Measurements from ENCODE around the gene GSTM4. TPM values are rescaled to one million over a fixed set of nuclear protein-coding genes. Genes with fewer than 3 reads are reported as not detected.
A peak's percentile ranks its signal among the peaks of the same experiment; 100 is the strongest.

Gene GSTM4
- total RNA-seq, 1 donor = 13.8 TPM

DNA sequence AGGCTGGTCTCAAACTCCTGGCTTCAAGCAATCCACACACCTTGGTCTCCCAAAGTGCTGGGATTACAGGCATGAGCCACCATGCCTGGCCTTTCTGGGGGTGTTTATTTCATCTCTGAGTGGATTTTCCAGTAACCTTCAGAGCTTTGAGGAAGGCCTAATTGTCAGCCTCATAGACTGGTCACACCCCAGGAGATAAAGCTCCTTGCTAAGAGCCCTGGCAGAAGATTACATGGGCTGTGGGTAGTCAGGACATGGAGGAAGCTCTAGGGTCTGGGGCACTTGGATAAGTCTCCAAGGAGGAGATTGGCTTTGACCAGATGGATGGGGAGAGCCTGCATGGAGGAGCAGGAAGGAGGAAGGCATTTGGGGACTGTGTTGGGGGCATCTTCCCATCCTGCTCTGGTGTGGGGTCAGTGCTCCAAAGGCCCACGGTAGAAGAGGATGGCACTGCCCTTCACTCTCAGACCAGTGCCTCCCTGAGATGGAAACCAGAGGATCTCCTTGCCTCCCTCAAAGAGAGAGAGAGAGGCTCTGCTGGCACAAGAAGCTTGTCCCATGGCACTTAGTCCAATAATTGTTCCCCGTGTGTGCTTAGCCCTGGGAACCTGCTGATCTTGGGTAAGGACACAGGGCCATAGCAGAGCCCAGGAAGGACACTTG lies 14.7 kb upstream of the GSTM4 start:
- TF ChIP-seq, protein P1, sequence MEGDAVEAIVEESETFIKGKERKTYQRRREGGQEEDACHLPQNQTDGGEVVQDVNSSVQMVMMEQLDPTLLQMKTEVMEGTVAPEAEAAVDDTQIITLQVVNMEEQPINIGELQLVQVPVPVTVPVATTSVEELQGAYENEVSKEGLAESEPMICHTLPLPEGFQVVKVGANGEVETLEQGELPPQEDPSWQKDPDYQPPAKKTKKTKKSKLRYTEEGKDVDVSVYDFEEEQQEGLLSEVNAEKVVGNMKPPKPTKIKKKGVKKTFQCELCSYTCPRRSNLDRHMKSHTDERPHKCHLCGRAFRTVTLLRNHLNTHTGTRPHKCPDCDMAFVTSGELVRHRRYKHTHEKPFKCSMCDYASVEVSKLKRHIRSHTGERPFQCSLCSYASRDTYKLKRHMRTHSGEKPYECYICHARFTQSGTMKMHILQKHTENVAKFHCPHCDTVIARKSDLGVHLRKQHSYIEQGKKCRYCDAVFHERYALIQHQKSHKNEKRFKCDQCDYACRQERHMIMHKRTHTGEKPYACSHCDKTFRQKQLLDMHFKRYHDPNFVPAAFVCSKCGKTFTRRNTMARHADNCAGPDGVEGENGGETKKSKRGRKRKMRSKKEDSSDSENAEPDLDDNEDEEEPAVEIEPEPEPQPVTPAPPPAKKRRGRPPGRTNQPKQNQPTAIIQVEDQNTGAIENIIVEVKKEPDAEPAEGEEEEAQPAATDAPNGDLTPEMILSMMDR (IDR thresholded peaks at IDR 0.05; ENCODE audit: extremely low read depth, low read depth, low read length) = no peak
- Histone ChIP-seq H3K9me3 (ENCODE audit: low read depth, low read length) (no peaks in the 10 kb centered on the region), H3K27me3 (ENCODE audit: insufficient read depth, low read length) (no peaks in the 10 kb centered on the region), H3K27ac (ENCODE audit: low read depth, low read length) (no peak overlapping the region), H4K20me1 (ENCODE audit: insufficient read depth, low read length) (no peaks in the 10 kb centered on the region), H2AFZ (ENCODE audit: low read length) (no peak overlapping the region), H3K4me3 (ENCODE audit: insufficient read depth, low read length) (no peak overlapping the region), H3K4me1 (ENCODE audit: insufficient read depth, low read length) (peaks cover 11% of the 10 kb centered on the region), H3K36me3 (ENCODE audit: insufficient read depth, low read length) (no peaks in the 10 kb centered on the region), H3K79me2 (ENCODE audit: insufficient read depth, low read length) (no peaks in the 10 kb centered on the region), H3K4me2 (ENCODE audit: insufficient read depth, low read length) (no peak overlapping the region)
- no peak for DNase-seq (ENCODE audit: insufficient read length, low spot score, missing footprints)

DNA sequence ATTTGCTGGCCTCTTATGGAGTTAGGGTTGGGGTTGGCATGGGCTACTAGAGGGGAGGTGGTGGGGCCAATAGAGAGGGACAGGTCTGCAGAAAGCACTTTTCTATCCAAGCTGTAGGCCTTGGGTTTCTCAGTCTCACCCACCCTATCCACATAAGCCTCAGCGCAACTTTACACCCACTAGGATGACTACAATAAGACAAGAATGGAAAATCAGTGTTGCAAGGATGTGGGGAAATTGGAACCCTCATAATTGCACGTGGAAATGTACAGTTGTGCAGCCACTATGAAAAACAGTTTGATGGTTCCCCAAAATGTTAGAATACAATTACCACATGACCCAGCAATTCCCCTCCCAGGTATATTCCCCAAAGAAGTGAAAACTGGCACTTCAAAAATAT lies 14.0 kb upstream of the GSTM4 start:
- H4K20me1 ChIP-seq (ENCODE audit: insufficient read depth, low read length) = no peaks in the 10 kb centered on the region
- no peak overlapping the region for H3K27ac ChIP-seq (ENCODE audit: low read depth, low read length)
- no peaks in the 10 kb centered on the region for H3K9me3 ChIP-seq (ENCODE audit: low read depth, low read length)
- H3K4me2 ChIP-seq (ENCODE audit: insufficient read depth, low read length) = no peak overlapping the region
- no peak for DNase-seq (ENCODE audit: insufficient read length, low spot score, missing footprints)
- TF ChIP-seq, protein P1 (IDR thresholded peaks at IDR 0.05; ENCODE audit: extremely low read depth, low read depth, low read length) = no peak
- no peaks in the 10 kb centered on the region for H3K79me2 ChIP-seq (ENCODE audit: insufficient read depth, low read length)
- H2AFZ ChIP-seq (ENCODE audit: low read length) = no peak overlapping the region
- no peak overlapping the region for H3K4me3 ChIP-seq (ENCODE audit: insufficient read depth, low read length)
- H3K4me1 ChIP-seq (ENCODE audit: insufficient read depth, low read length) = peaks cover 4% of the 10 kb centered on the region
- H3K36me3 ChIP-seq (ENCODE audit: insufficient read depth, low read length) = no peaks in the 10 kb centered on the region
- H3K27me3 ChIP-seq (ENCODE audit: insufficient read depth, low read length) = no peaks in the 10 kb centered on the region

DNA sequence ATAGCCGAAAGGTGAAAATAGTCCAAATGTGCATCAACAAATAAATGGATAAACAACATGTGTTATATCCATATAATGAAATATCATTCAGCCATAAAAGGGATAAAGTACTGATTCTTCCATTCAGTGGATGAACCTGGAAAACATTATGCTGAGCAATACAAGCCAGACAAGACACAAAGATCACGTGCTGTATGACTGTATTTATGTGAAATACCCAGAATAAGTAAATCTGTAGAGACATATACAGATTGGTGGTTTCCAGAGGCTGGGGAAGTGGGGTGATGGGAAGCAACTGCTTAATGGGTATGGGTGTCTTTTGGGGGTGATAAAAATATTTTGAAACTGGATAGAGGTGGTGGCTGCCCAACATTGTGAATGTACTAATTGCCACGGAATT lies 13.3 kb upstream of the GSTM4 start:
- no peaks in the 10 kb centered on the region for H4K20me1 ChIP-seq (ENCODE audit: insufficient read depth, low read length)
- no peaks in the 10 kb centered on the region for H3K36me3 ChIP-seq (ENCODE audit: insufficient read depth, low read length)
- H3K9me3 ChIP-seq (ENCODE audit: low read depth, low read length) = no peaks in the 10 kb centered on the region
- no peaks in the 10 kb centered on the region for H3K79me2 ChIP-seq (ENCODE audit: insufficient read depth, low read length)
- H3K4me3 ChIP-seq (ENCODE audit: insufficient read depth, low read length) = no peak overlapping the region
- H3K27ac ChIP-seq (ENCODE audit: low read depth, low read length) = no peak overlapping the region
- no peaks in the 10 kb centered on the region for H3K27me3 ChIP-seq (ENCODE audit: insufficient read depth, low read length)
- H3K4me1 ChIP-seq (ENCODE audit: insufficient read depth, low read length) = peaks cover 4% of the 10 kb centered on the region
- no peak overlapping the region for H2AFZ ChIP-seq (ENCODE audit: low read length)
- DNase-seq (ENCODE audit: insufficient read length, low spot score, missing footprints) = no peak
- H3K4me2 ChIP-seq (ENCODE audit: insufficient read depth, low read length) = no peak overlapping the region
- TF ChIP-seq, protein P1 (IDR thresholded peaks at IDR 0.05; ENCODE audit: extremely low read depth, low read depth, low read length) = no peak

DNA sequence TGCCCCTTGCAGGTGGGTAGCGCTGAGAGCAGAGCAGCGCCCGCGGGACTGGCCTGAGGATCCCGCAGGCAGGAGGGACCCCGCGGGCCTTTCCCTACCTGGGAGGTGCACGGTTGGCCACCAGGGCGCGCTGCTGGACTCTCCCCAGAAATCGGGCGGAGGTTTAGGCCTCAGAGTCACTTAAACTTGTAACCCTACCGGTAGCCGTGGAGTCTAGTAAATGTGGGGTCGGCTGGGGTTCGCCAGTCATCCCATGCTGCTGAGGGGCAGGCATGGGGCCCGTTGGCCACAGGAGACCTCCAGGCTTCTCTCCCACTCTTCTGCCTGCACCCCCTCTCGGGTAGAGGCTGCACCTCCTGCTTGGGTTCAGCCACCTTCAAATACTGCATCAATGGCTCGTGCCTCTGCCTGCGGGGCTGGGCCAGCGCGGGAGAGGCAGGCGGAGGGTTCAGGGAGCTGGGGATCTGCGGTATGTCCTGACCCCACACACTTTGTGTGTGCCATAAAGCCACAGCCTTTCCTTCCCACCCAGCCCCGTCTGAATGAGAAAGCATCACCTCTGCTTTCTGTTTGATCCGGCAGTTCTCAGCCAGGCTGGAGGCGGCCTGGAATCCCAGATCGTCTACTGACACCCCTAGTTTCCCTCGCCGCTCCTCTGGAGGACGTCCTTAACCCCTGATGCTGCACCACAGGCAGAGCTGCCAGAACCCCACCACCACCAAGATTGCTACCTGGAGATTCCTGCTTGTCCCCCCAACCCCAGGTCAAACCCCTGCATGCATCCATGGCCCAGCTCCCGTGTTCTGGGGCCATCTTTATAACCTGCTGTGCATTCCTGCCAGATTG lies 12.3 kb upstream of the GSTM4 start:
- TF ChIP-seq, protein P1 (IDR thresholded peaks at IDR 0.05; ENCODE audit: extremely low read depth, low read depth, low read length) = peak; percentile 82
- no peaks in the 10 kb centered on the region for H3K27me3 ChIP-seq (ENCODE audit: insufficient read depth, low read length)
- no peaks in the 10 kb centered on the region for H3K9me3 ChIP-seq (ENCODE audit: low read depth, low read length)
- no peak overlapping the region for H3K27ac ChIP-seq (ENCODE audit: low read depth, low read length)
- H3K79me2 ChIP-seq (ENCODE audit: insufficient read depth, low read length) = no peaks in the 10 kb centered on the region
- H3K4me2 ChIP-seq (ENCODE audit: insufficient read depth, low read length) = peak overlapping the region; percentile 65
- DNase-seq (ENCODE audit: insufficient read length, low spot score, missing footprints) = peak; percentile 94
- H2AFZ ChIP-seq (ENCODE audit: low read length) = peak overlapping the region; percentile 98
- H3K4me1 ChIP-seq (ENCODE audit: insufficient read depth, low read length) = peaks cover 4% of the 10 kb centered on the region
- no peaks in the 10 kb centered on the region for H3K36me3 ChIP-seq (ENCODE audit: insufficient read depth, low read length)
- peak overlapping the region; percentile 24 for H3K4me3 ChIP-seq (ENCODE audit: insufficient read depth, low read length)
- no peaks in the 10 kb centered on the region for H4K20me1 ChIP-seq (ENCODE audit: insufficient read depth, low read length)
